Effector memory CD4-positive, alpha-beta T cell (primary cell): Measurements from ENCODE around the gene ARHGAP21.
"Not testable (repeated sequence)": the region's sequence is repeated elsewhere in the genome, so short reads cannot be mapped to it uniquely, and the experiment has no call there.

Experiments
- DNase-seq, 3 donors: peaks; one replicate each; pipeline ENCODE4 v3.0.0-alpha.2; 2020
- H3K27ac ChIP-seq: 2 replicates; pipeline ENCODE4 v1.7.0; 2013; ENCODE audit warnings: mild to moderate bottlenecking, low read length, moderate library complexity; ENCODE audit not compliant: insufficient read depth, poor library complexity, severe bottlenecking
- H3K27me3 ChIP-seq: replicated peaks from 2 replicates; pipeline ENCODE4 v1.7.0; 2013; ENCODE audit warnings: mild to moderate bottlenecking, low read length; ENCODE audit not compliant: insufficient read depth, control insufficient read depth, poor library complexity, severe bottlenecking
- H3K36me3 ChIP-seq: 2 replicates; pipeline ENCODE4 v1.7.0; 2013; ENCODE audit warnings: mild to moderate bottlenecking, low read length, moderate library complexity; ENCODE audit not compliant: control insufficient read depth, insufficient read depth
- H3K4me1 ChIP-seq: 2 replicates; pipeline ENCODE4 v1.7.0; 2013; ENCODE audit warnings: low read length, mild to moderate bottlenecking; ENCODE audit not compliant: control insufficient read depth, insufficient read depth, poor library complexity, severe bottlenecking
- H3K4me3 ChIP-seq: 2 replicates; pipeline ENCODE4 v1.7.0; 2013; ENCODE audit warnings: low read length, low read depth, mild to moderate bottlenecking; ENCODE audit not compliant: insufficient read depth, poor library complexity, severe bottlenecking
- H3K9me3 ChIP-seq: 2 replicates; pipeline ENCODE4 v1.7.0; 2013; ENCODE audit warnings: mild to moderate bottlenecking, low read length, moderate library complexity; ENCODE audit not compliant: control insufficient read depth

The ARHGAP21 gene

GRCh38 chr10:24670964-24671670, 52.6 kb downstream of the ARHGAP21 start:
- DNase-seq = no peak
- Histone ChIP-seq H3K27ac (no peak overlapping the region), H3K36me3 (no peaks in the 10 kb centered on the region), H3K9me3 (no peaks in the 10 kb centered on the region), H3K4me1 (no peaks in the 10 kb centered on the region), H3K27me3 (no peaks in the 10 kb centered on the region), H3K4me3 (no peak overlapping the region)

- Histone ChIP-seq H3K27me3 (no peaks in the 10 kb centered on the region), H3K27ac (no peak overlapping the region), H3K9me3 (no peaks in the 10 kb centered on the region), H3K36me3 (no peaks in the 10 kb centered on the region), H3K4me3 (no peak overlapping the region), H3K4me1 (no peaks in the 10 kb centered on the region)
- no peak for DNase-seq
Observed at GRCh38 chr10:24669285-24669852, 54.3 kb downstream of the ARHGAP21 start.

GRCh38 chr10:24668247-24668646, 55.4 kb downstream of the ARHGAP21 start:
- H3K4me1 ChIP-seq = no peaks in the 10 kb centered on the region
- H3K27me3 ChIP-seq = no peaks in the 10 kb centered on the region
- no peaks in the 10 kb centered on the region for H3K36me3 ChIP-seq
- no peak for DNase-seq
- H3K4me3 ChIP-seq = no peak overlapping the region
- H3K27ac ChIP-seq = no peak overlapping the region
- no peaks in the 10 kb centered on the region for H3K9me3 ChIP-seq

GRCh38 chr10:24664991-24665390, 58.7 kb downstream of the ARHGAP21 start:
- no peak for DNase-seq
- Histone ChIP-seq H3K9me3 (no peaks in the 10 kb centered on the region), H3K27ac (no peak overlapping the region), H3K27me3 (no peaks in the 10 kb centered on the region), H3K4me1 (no peaks in the 10 kb centered on the region), H3K4me3 (no peak overlapping the region), H3K36me3 (no peaks in the 10 kb centered on the region)

GRCh38 chr10:24661376-24661775, 62.3 kb downstream of the ARHGAP21 start:
- DNase-seq = no peak
- no peak overlapping the region for H3K4me3 ChIP-seq
- no peaks in the 10 kb centered on the region for H3K27me3 ChIP-seq
- H3K27ac ChIP-seq = no peak overlapping the region
- no peaks in the 10 kb centered on the region for H3K4me1 ChIP-seq
- H3K9me3 ChIP-seq = no peaks in the 10 kb centered on the region
- no peaks in the 10 kb centered on the region for H3K36me3 ChIP-seq

GRCh38 chr10:24658319-24658718, 65.4 kb downstream of the ARHGAP21 start:
- H3K4me3 ChIP-seq, H3K36me3 ChIP-seq, H3K4me1 ChIP-seq, H3K9me3 ChIP-seq, H3K27ac ChIP-seq, H3K27me3 ChIP-seq, DNase-seq: not testable (repeated sequence)

- not testable (repeated sequence) for DNase-seq, H3K27me3 ChIP-seq, H3K4me1 ChIP-seq, H3K9me3 ChIP-seq, H3K27ac ChIP-seq, H3K4me3 ChIP-seq, H3K36me3 ChIP-seq
Observed at GRCh38 chr10:24656326-24656725, 67.4 kb downstream of the ARHGAP21 start.

- Histone ChIP-seq H3K9me3 (no peaks in the 10 kb centered on the region), H3K4me3 (no peak overlapping the region)
Observed at GRCh38 chr10:24652381-24652957, 71.2 kb downstream of the ARHGAP21 start.

GRCh38 chr10:24651923-24652322, 71.8 kb downstream of the ARHGAP21 start:
- no peaks in the 10 kb centered on the region for H3K4me1 ChIP-seq
- no peaks in the 10 kb centered on the region for H3K9me3 ChIP-seq
- no peak overlapping the region for H3K27ac ChIP-seq
- H3K27me3 ChIP-seq = no peaks in the 10 kb centered on the region
- no peak for DNase-seq
- no peaks in the 10 kb centered on the region for H3K36me3 ChIP-seq
- H3K4me3 ChIP-seq = no peak overlapping the region

More at GRCh38 chr10:24652381-24652957, 71.2 kb downstream of the ARHGAP21 start:
- no peaks in the 10 kb centered on the region for H3K27me3 ChIP-seq
- no peaks in the 10 kb centered on the region for H3K4me1 ChIP-seq
- H3K36me3 ChIP-seq = no peaks in the 10 kb centered on the region
- no peak overlapping the region for H3K27ac ChIP-seq
- DNase-seq = no peak

- no peak overlapping the region for H3K27ac ChIP-seq
Observed at GRCh38 chr10:24650669-24651391, 72.9 kb downstream of the ARHGAP21 start.

More at GRCh38 chr10:24650669-24651391, 72.9 kb downstream of the ARHGAP21 start:
- Histone ChIP-seq H3K9me3 (no peaks in the 10 kb centered on the region), H3K4me1 (no peaks in the 10 kb centered on the region), H3K4me3 (no peak overlapping the region), H3K27me3 (no peaks in the 10 kb centered on the region), H3K36me3 (no peaks in the 10 kb centered on the region)
- DNase-seq = no peak
